Fibroblast of lung (primary cell): ENCODE data around the gene CFD. TPM values are rescaled to one million over a fixed set of nuclear protein-coding genes. Genes with fewer than 3 reads are reported as not detected.

Experiments used
- DNase-seq, 2 donors: peaks; one replicate each; pipeline versions ENCODE4 v3.0.0 to v3.0.0-alpha.2; 2010; ENCODE audit warnings: low read depth in 2 of 2
- H2AFZ ChIP-seq: 2 replicates; pipeline ENCODE4 v1.5.1; 2012; ENCODE audit warnings: low read length, control low read depth, inconsistent platforms
- H3K27ac ChIP-seq: 2 replicates; pipeline ENCODE4 v1.5.1; 2011; ENCODE audit warnings: low read length, control low read depth; ENCODE audit not compliant: insufficient read depth
- H3K27me3 ChIP-seq: 2 replicates; pipeline ENCODE4 v1.5.1; 2011; ENCODE audit warnings: mild to moderate bottlenecking, low read length; ENCODE audit not compliant: control insufficient read depth, insufficient read depth
- H3K36me3 ChIP-seq: 2 replicates; pipeline ENCODE4 v1.5.1; 2011; ENCODE audit warnings: low read length; ENCODE audit not compliant: control insufficient read depth, insufficient read depth
- H3K4me1 ChIP-seq: 2 replicates; pipeline ENCODE4 v1.5.1; 2011; ENCODE audit warnings: low read length; ENCODE audit not compliant: control insufficient read depth, insufficient read depth; ENCODE audit errors: extremely low read depth
- H3K4me2 ChIP-seq: 2 replicates; pipeline ENCODE4 v1.5.1; 2011; ENCODE audit warnings: low read length, control low read depth; ENCODE audit not compliant: insufficient read depth; ENCODE audit errors: extremely low read depth
- H3K4me3 ChIP-seq, 4 experiments: fragments of 200-600 bp in 1 of 4; sonication (generic) in 1 of 4; replicated peaks in 1 of 4; 2 replicates each; pipeline ENCODE4 v1.5.1; 2011 to 2016; ENCODE audit warnings: low read length in 4 of 4, low read depth in 3 of 4, mild to moderate bottlenecking in 3 of 4, control low read depth in 2 of 4, inconsistent platforms in 1 of 4, mixed read lengths in 1 of 4; ENCODE audit not compliant: insufficient read depth in 1 of 4; ENCODE audit errors: control extremely low read depth in 1 of 4
- H3K79me2 ChIP-seq: 2 replicates; pipeline ENCODE4 v1.5.1; 2012; ENCODE audit warnings: mild to moderate bottlenecking, low read length, inconsistent platforms; ENCODE audit not compliant: control insufficient read depth, insufficient read depth
- H3K9ac ChIP-seq: 2 replicates; pipeline ENCODE4 v1.5.1; 2011; ENCODE audit warnings: mild to moderate bottlenecking, low read length, control low read depth; ENCODE audit not compliant: insufficient read depth
- H3K9me3 ChIP-seq: 2 replicates; pipeline ENCODE4 v1.5.1; 2012; ENCODE audit warnings: low read depth, low read length; ENCODE audit not compliant: control insufficient read depth, insufficient read depth
- H4K20me1 ChIP-seq: 2 replicates; pipeline ENCODE4 v1.5.1; 2011; ENCODE audit warnings: low read length; ENCODE audit not compliant: control insufficient read depth, insufficient read depth; ENCODE audit errors: extremely low read depth
- CTCF ChIP-seq, 2 donors: IDR thresholded peaks in 1 of 2; conservative IDR thresholded peaks in 1 of 2; 1 replicate in 1 of 2; 2 replicates in 1 of 2; pipeline ENCODE4 v1.5.1; 2011 to 2012; ENCODE audit warnings: low read length in 2 of 2, control low read depth in 1 of 2, inconsistent platforms in 1 of 2, low read depth in 1 of 2, mild to moderate bottlenecking in 1 of 2
- EZH2 ChIP-seq: IDR thresholded peaks from 2 replicates; pipeline ENCODE4 v1.5.1; 2012; ENCODE audit warnings: low read length, control low read depth, mild to moderate bottlenecking; ENCODE audit errors: missing control alignments
- polyA plus RNA-seq, 2 donors: library from polyadenylated mRNA; depleted of rRNA in 1 of 2; stranded (reverse) in 1 of 2; unstranded in 1 of 2; fragments of >200 nt; gene quantifications; 2 replicates each; pipeline ENCODE4 v1.2.1, GENCODE V29; 2011 to 2012; ENCODE audit warnings: missing spikeins in 1 of 2
- total RNA-seq: library from RNA; depleted of rRNA; stranded (reverse); fragments of >200 nt; gene quantifications from 2 replicates; pipeline ENCODE4 v1.2.1, GENCODE V29; 2014

Gene CFD
- total and polyA plus RNA-seq, 2 donors (not counting 1 experiment from before 2014, with no cell fraction given), result 1.00 to 18.8 TPM

- TF ChIP-seq CTCF (conservative IDR thresholded peaks at IDR 0.05 in 1 of 2, IDR thresholded peaks at IDR 0.05 in 1 of 2; ENCODE audit: low read depth in 1 of 2, low read length in 2 of 2), result no peak
- H3K4me3 ChIP-seq, result no peak overlapping the region
- no peaks in the 10 kb centered on the region for H3K79me2 ChIP-seq
- no peak for DNase-seq
- no peaks in the 10 kb centered on the region for H3K27me3 ChIP-seq
- no peaks in the 10 kb centered on the region for H3K9me3 ChIP-seq
- H3K4me1 ChIP-seq, result peaks cover 11% of the 10 kb centered on the region
- no peak overlapping the region for H2AFZ ChIP-seq
- H3K9ac ChIP-seq, result no peak overlapping the region
- H3K4me2 ChIP-seq, result no peak overlapping the region
- H3K27ac ChIP-seq, result peak overlapping the region; percentile 84
- peaks cover 23% of the 10 kb centered on the region for H3K36me3 ChIP-seq
- no peaks in the 10 kb centered on the region for H4K20me1 ChIP-seq
Observed at GRCh38 chr19:870314-870713, 10.8 kb downstream of the CFD start.

GRCh38 chr19:870963-871401 is 11.5 kb downstream of the CFD start:
- Histone ChIP-seq H3K9ac (no peak overlapping the region), H3K36me3 (peaks cover 26% of the 10 kb centered on the region), H3K4me2 (no peak overlapping the region), H3K79me2 (no peaks in the 10 kb centered on the region), H3K27me3 (no peaks in the 10 kb centered on the region), H2AFZ (no peak overlapping the region), H3K27ac (no peak overlapping the region), H4K20me1 (no peaks in the 10 kb centered on the region), H3K4me1 (peaks cover 11% of the 10 kb centered on the region), H3K9me3 (no peaks in the 10 kb centered on the region), H3K4me3 (no peak overlapping the region)
- peak; percentile 63 to 78 for DNase-seq
- TF ChIP-seq EZH2, result no peak
- TF ChIP-seq CTCF (conservative IDR thresholded peaks at IDR 0.05 in 1 of 2, IDR thresholded peaks at IDR 0.05 in 1 of 2; ENCODE audit: low read depth in 1 of 2, low read length in 2 of 2), result no peak

- Histone ChIP-seq H3K27me3 (no peaks in the 10 kb centered on the region), H3K36me3 (peaks cover 27% of the 10 kb centered on the region), H3K4me2 (no peak overlapping the region), H2AFZ (no peak overlapping the region), H3K79me2 (no peaks in the 10 kb centered on the region), H3K9me3 (no peaks in the 10 kb centered on the region), H4K20me1 (no peaks in the 10 kb centered on the region), H3K9ac (no peak overlapping the region), H3K4me1 (peaks cover 11% of the 10 kb centered on the region), H3K27ac (no peak overlapping the region), H3K4me3 (no peak overlapping the region)
- peak; percentile 41 to 55 for DNase-seq
- TF ChIP-seq EZH2 (no peak), CTCF (conservative IDR thresholded peaks at IDR 0.05 in 1 of 2, IDR thresholded peaks at IDR 0.05 in 1 of 2; ENCODE audit: low read depth in 1 of 2, low read length in 2 of 2) (no peak)
Observed at GRCh38 chr19:871446-872265, 12.2 kb downstream of the CFD start.
